Neural cell (in vitro differentiated cells): ENCODE data around the gene PARP11. TPM values are rescaled to one million over a fixed set of nuclear protein-coding genes. Genes with fewer than 3 reads are reported as not detected.

Source experiments
- H2AFZ ChIP-seq: fragments of 200-600, 300-800 bp; sonication (generic), shearing (Covaris generic); 2 replicates; pipeline ENCODE4 v1.6.0; 2014; ENCODE audit warnings: low read depth, mild to moderate bottlenecking, antibody characterized with exemption, low read length, moderate library complexity
- H3F3A ChIP-seq: fragments of 200-600 bp; shearing (Covaris generic); 2 replicates; pipeline ENCODE4 v1.6.1; 2016; ENCODE audit warnings: mild to moderate bottlenecking, moderate library complexity, mixed read lengths, antibody characterized with exemption, low read length; ENCODE audit not compliant: insufficient read depth, poor library complexity, severe bottlenecking
- H3K27ac ChIP-seq: fragments of 200-600, 300-800 bp; sonication (generic), shearing (Covaris generic); 2 replicates; pipeline ENCODE4 v1.5.1; 2014; ENCODE audit warnings: mild to moderate bottlenecking, low read length, moderate library complexity
- H3K27me3 ChIP-seq: fragments of 300-800, 200-600 bp; sonication (generic), shearing (Covaris generic); 2 replicates; pipeline ENCODE4 v1.6.0; 2014; ENCODE audit warnings: mild to moderate bottlenecking, low read depth, low read length, moderate library complexity; ENCODE audit not compliant: insufficient read depth
- H3K36me3 ChIP-seq: fragments of 300-800, 200-600 bp; sonication (generic), shearing (Covaris generic); 2 replicates; pipeline ENCODE4 v1.5.1; 2014; ENCODE audit warnings: mild to moderate bottlenecking, antibody characterized with exemption, low read length, moderate library complexity; ENCODE audit not compliant: insufficient read depth
- H3K4me2 ChIP-seq: fragments of 300-800, 200-600 bp; sonication (generic), shearing (Covaris generic); 2 replicates; pipeline ENCODE4 v1.6.0; 2014; ENCODE audit warnings: mild to moderate bottlenecking, low read length
- H3K4me3 ChIP-seq: fragments of 300-800, 200-600 bp; sonication (generic), shearing (Covaris generic); 2 replicates; pipeline ENCODE4 v1.5.1; 2014; ENCODE audit warnings: mild to moderate bottlenecking, low read length, moderate library complexity
- H3K79me2 ChIP-seq: fragments of 200-600 bp; shearing (Covaris generic); replicated peaks from 2 replicates; pipeline ENCODE4 v1.6.0; 2014; ENCODE audit warnings: mild to moderate bottlenecking, low read length, moderate library complexity; ENCODE audit not compliant: insufficient read depth
- H3K9ac ChIP-seq: fragments of 300-800, 200-600 bp; sonication (generic), shearing (Covaris generic); 2 replicates; pipeline ENCODE4 v1.6.1; 2016; ENCODE audit warnings: mild to moderate bottlenecking, low read length, mixed read lengths
- H3K9me2 ChIP-seq: fragments of 200-600 bp; shearing (Covaris generic); 2 replicates; pipeline ENCODE4 v1.6.1; 2016; ENCODE audit warnings: mild to moderate bottlenecking, low read length, mixed read lengths; ENCODE audit not compliant: insufficient read depth
- H3K9me3 ChIP-seq: fragments of 200-600, 300-800 bp; sonication (generic), shearing (Covaris generic); 2 replicates; pipeline ENCODE4 v1.6.1; 2016; ENCODE audit warnings: mild to moderate bottlenecking, mixed run types, low read length, moderate library complexity, mixed read lengths
- H4K20me1 ChIP-seq: fragments of 200-600 bp; shearing (Covaris generic); 2 replicates; pipeline ENCODE4 v1.6.1; 2016; ENCODE audit warnings: mild to moderate bottlenecking, mixed run types; ENCODE audit not compliant: insufficient read depth
- EP300 ChIP-seq: fragments of 450-650 bp; conservative IDR thresholded peaks from 2 replicates; pipeline ENCODE4 v1.6.1; 2014; ENCODE audit warnings: antibody characterized with exemption, mild to moderate bottlenecking, moderate library complexity; ENCODE audit not compliant: poor library complexity, severe bottlenecking
- EZH2 ChIP-seq: fragments of 200-600, 300-800 bp; shearing (Covaris generic), sonication (generic); IDR thresholded peaks from 2 replicates; pipeline ENCODE4 v1.6.1; 2014; ENCODE audit warnings: antibody characterized with exemption, low read length, borderline replicate concordance, mild to moderate bottlenecking; ENCODE audit not compliant: insufficient read depth, poor library complexity, severe bottlenecking
- MXI1 ChIP-seq: fragments of 450-650 bp; conservative IDR thresholded peaks from 2 replicates; pipeline ENCODE4 v1.6.1; 2014; ENCODE audit warnings: antibody characterized with exemption, mild to moderate bottlenecking; ENCODE audit not compliant: poor library complexity, severe bottlenecking
- POLR2AphosphoS5 ChIP-seq: IDR thresholded peaks from 2 replicates; pipeline ENCODE4 v1.6.1; 2012
- RAD21 ChIP-seq: fragments of 450-650 bp; conservative IDR thresholded peaks from 2 replicates; pipeline ENCODE4 v1.6.1; 2014; ENCODE audit warnings: antibody characterized with exemption, mild to moderate bottlenecking, moderate library complexity
- SMC3 ChIP-seq: fragments of 450-650 bp; conservative IDR thresholded peaks from 2 replicates; pipeline ENCODE4 v1.6.1; 2014; ENCODE audit warnings: antibody characterized with exemption, mild to moderate bottlenecking, moderate library complexity; ENCODE audit not compliant: poor library complexity
- TAF1 ChIP-seq: IDR thresholded peaks from 2 replicates; pipeline ENCODE4 v1.6.1; 2012; ENCODE audit warnings: low read depth
- polyA plus RNA-seq: library from polyadenylated mRNA; depleted of rRNA; stranded (reverse); fragments of >200 nt; gene quantifications from 2 replicates; pipeline ENCODE4 v1.2.3, GENCODE V29; 2014
- TF ChIP-seq, protein P1 (sequence below): IDR thresholded peaks from 2 replicates; pipeline ENCODE4 v1.6.1; 2012; ENCODE audit warnings: borderline replicate concordance
- TF ChIP-seq, protein P2 (sequence below): fragments of 450-650 bp; IDR thresholded peaks from 2 replicates; pipeline ENCODE4 v1.5.1; 2014; ENCODE audit warnings: antibody characterized with exemption, mild to moderate bottlenecking, moderate library complexity; ENCODE audit not compliant: poor library complexity, severe bottlenecking

Gene PARP11
- polyA plus RNA-seq, 1 donor from 2014 or later = 20.3 TPM

DNA sequence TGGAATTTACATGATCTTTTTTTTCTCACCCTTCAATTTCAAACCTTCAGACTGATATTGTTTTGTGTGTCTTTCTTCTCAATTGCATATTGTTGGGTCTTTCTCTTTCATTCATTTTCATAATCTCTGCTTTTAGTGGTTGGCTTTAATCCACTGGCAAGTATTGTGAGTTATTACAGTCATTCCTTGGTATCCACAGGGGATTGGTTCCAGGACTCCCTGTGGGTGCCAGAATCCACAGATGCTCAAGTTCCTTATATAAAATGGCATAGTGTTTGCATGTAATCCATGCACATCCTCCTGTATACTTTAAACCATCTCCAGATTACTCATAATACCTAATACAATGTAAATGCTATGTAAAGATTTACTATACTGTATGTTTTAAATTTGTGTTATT, 29.7 kb upstream of the PARP11 start:
- Histone ChIP-seq H3K9me2 (no peaks in the 10 kb centered on the region), H4K20me1 (no peaks in the 10 kb centered on the region), H3K27me3 (no peaks in the 10 kb centered on the region), H2AFZ (no peak overlapping the region), H3K9ac (no peak overlapping the region), H3F3A (no peaks in the 10 kb centered on the region), H3K4me3 (no peak overlapping the region), H3K4me2 (no peak overlapping the region), H3K36me3 (no peaks in the 10 kb centered on the region), H3K9me3 (no peaks in the 10 kb centered on the region), H3K79me2 (no peaks in the 10 kb centered on the region), H3K27ac (no peak overlapping the region)
- TF ChIP-seq TAF1 = no peak
- TF ChIP-seq, protein P1, sequence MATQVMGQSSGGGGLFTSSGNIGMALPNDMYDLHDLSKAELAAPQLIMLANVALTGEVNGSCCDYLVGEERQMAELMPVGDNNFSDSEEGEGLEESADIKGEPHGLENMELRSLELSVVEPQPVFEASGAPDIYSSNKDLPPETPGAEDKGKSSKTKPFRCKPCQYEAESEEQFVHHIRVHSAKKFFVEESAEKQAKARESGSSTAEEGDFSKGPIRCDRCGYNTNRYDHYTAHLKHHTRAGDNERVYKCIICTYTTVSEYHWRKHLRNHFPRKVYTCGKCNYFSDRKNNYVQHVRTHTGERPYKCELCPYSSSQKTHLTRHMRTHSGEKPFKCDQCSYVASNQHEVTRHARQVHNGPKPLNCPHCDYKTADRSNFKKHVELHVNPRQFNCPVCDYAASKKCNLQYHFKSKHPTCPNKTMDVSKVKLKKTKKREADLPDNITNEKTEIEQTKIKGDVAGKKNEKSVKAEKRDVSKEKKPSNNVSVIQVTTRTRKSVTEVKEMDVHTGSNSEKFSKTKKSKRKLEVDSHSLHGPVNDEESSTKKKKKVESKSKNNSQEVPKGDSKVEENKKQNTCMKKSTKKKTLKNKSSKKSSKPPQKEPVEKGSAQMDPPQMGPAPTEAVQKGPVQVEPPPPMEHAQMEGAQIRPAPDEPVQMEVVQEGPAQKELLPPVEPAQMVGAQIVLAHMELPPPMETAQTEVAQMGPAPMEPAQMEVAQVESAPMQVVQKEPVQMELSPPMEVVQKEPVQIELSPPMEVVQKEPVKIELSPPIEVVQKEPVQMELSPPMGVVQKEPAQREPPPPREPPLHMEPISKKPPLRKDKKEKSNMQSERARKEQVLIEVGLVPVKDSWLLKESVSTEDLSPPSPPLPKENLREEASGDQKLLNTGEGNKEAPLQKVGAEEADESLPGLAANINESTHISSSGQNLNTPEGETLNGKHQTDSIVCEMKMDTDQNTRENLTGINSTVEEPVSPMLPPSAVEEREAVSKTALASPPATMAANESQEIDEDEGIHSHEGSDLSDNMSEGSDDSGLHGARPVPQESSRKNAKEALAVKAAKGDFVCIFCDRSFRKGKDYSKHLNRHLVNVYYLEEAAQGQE = no peak
- no peak for TF ChIP-seq EP300
- no peak for TF ChIP-seq POLR2AphosphoS5
- TF ChIP-seq SMC3 = no peak
- TF ChIP-seq MXI1 = no peak

DNA sequence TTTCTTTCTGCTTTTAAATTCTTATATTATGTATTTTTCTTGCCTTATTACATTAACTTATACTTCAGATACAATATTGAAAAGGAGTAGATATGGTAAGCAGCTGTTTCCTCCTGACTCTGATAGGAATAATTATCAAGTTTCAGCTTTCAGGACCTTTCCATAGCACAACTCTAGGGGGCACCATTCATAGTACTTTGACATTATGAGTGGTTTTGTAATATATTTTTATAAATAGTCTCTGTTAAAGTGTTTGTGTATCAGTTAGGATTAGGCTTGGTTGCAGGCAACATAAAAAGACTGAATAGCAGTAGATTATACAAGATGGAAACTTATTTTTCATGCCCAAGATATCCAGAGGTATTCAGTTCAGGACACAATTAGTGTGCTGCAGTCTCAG, 27.9 kb upstream of the PARP11 start:
- Histone ChIP-seq H3K27ac (no peak overlapping the region), H3K79me2 (no peaks in the 10 kb centered on the region), H3F3A (no peaks in the 10 kb centered on the region), H3K4me3 (no peak overlapping the region), H3K9me2 (no peaks in the 10 kb centered on the region), H3K36me3 (no peaks in the 10 kb centered on the region), H4K20me1 (no peaks in the 10 kb centered on the region), H2AFZ (no peak overlapping the region), H3K9ac (no peak overlapping the region), H3K9me3 (no peaks in the 10 kb centered on the region), H3K4me2 (no peak overlapping the region), H3K27me3 (no peaks in the 10 kb centered on the region)
- TF ChIP-seq, protein P1 = no peak
- no peak for TF ChIP-seq POLR2AphosphoS5
- TF ChIP-seq RAD21 = no peak
- TF ChIP-seq EZH2 = no peak
- no peak for TF ChIP-seq SMC3
- no peak for TF ChIP-seq TAF1
- TF ChIP-seq MXI1 = no peak
- TF ChIP-seq, protein P2, sequence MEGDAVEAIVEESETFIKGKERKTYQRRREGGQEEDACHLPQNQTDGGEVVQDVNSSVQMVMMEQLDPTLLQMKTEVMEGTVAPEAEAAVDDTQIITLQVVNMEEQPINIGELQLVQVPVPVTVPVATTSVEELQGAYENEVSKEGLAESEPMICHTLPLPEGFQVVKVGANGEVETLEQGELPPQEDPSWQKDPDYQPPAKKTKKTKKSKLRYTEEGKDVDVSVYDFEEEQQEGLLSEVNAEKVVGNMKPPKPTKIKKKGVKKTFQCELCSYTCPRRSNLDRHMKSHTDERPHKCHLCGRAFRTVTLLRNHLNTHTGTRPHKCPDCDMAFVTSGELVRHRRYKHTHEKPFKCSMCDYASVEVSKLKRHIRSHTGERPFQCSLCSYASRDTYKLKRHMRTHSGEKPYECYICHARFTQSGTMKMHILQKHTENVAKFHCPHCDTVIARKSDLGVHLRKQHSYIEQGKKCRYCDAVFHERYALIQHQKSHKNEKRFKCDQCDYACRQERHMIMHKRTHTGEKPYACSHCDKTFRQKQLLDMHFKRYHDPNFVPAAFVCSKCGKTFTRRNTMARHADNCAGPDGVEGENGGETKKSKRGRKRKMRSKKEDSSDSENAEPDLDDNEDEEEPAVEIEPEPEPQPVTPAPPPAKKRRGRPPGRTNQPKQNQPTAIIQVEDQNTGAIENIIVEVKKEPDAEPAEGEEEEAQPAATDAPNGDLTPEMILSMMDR = no peak
- TF ChIP-seq EP300 = no peak
